ENCODE data around the gene LZTR1.

DNA sequence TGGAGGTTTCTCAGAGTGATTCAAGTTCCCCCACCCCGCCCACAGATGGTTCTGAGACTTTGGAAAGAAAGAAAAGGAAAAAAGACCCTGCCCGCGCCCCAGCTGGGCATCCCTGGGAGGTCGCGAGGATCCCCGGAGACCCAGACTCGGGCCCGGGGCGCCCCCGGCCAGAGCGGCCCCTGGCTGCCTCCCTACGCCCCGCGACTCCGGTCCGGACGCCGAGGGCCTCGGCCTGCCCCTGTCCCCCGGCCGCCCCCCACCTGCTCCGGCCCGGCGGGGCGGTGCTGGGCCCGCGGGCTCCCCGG is 17.3 kb upstream of the LZTR1 start:
- no peak for TF ChIP-seq EZH2phosphoT487 (IDR thresholded peaks at IDR 0.05; ENCODE audit: low read depth, severe bottlenecking, unreplicated experiment)
- no peak for TF ChIP-seq CTCF (IDR thresholded peaks at IDR 0.05; ENCODE audit: poor library complexity)
- TF ChIP-seq EZH2 (IDR thresholded peaks at IDR 0.05; ENCODE audit: borderline replicate concordance): peak; percentile 18

All from hepatocyte (in vitro differentiated cells).